ENCODE data around the gene PTPRB.

- TF ChIP-seq EZH2 (IDR thresholded peaks at IDR 0.05; ENCODE audit: borderline replicate concordance, low read length) (no peak), CTCF (conservative IDR thresholded peaks at IDR 0.05 in 1 of 2, IDR thresholded peaks at IDR 0.05 in 1 of 2; ENCODE audit: extremely low read depth in 1 of 2, insufficient read depth in 1 of 2, low read depth in 1 of 2, low read length in 2 of 2) (no peak)
These were observed 11.6 kb upstream of the PTPRB start for GRCh38 chr12:70648831-70649230.

All from mammary epithelial cell (primary cell).